Spleen (tissue), 11 donors: ENCODE results near the gene GPR3. TPM values are rescaled to one million over a fixed set of nuclear protein-coding genes. Genes with fewer than 3 reads are reported as not detected.

Source experiments
- DNase-seq: peaks from one replicate; pipeline ENCODE4 v3.0.0-alpha.2; 2020
- H3K27ac ChIP-seq, 8 donors: fragments of 200-600 bp; sonication (generic) in 7 of 8; 1 replicate in 4 of 8; 2 replicates in 4 of 8; pipeline versions ENCODE4 v1.5.0 to v1.8.0; 2016 to 2021; ENCODE audit warnings: inconsistent platforms in 4 of 8, mild to moderate bottlenecking in 4 of 8, moderate library complexity in 1 of 8
- H3K27me3 ChIP-seq, 7 donors: fragments of 200-600 bp; sonication (generic) in 6 of 7; replicated peaks in 1 of 7; 1 replicate in 4 of 7; 2 replicates in 3 of 7; pipeline versions ENCODE4 v1.5.0 to v1.8.0; 2016 to 2021; ENCODE audit warnings: inconsistent platforms in 3 of 7, mild to moderate bottlenecking in 1 of 7
- H3K36me3 ChIP-seq, 6 donors: fragments of 200-600 bp; sonication (generic) in 5 of 6; 1 replicate in 4 of 6; 2 replicates in 2 of 6; pipeline versions ENCODE4 v1.5.0 to v1.8.0; 2016 to 2021; ENCODE audit warnings: inconsistent platforms in 2 of 6
- H3K4me1 ChIP-seq, 6 donors: fragments of 200-600 bp; sonication (generic) in 5 of 6; 1 replicate in 3 of 6; 2 replicates in 3 of 6; pipeline versions ENCODE4 v1.5.0 to v1.8.0; 2016 to 2021; ENCODE audit warnings: inconsistent platforms in 3 of 6
- H3K4me3 ChIP-seq, 8 donors: fragments of 200-600 bp; sonication (generic) in 7 of 8; 1 replicate in 4 of 8; 2 replicates in 4 of 8; pipeline versions ENCODE4 v1.5.0 to v1.8.0; 2016 to 2021; ENCODE audit warnings: inconsistent platforms in 4 of 8, mild to moderate bottlenecking in 4 of 8, moderate library complexity in 2 of 8
- H3K9me3 ChIP-seq, 8 donors: fragments of 200-600 bp; sonication (generic) in 7 of 8; 1 replicate in 4 of 8; 2 replicates in 4 of 8; pipeline versions ENCODE4 v1.5.0 to v1.8.0; 2016 to 2021; ENCODE audit warnings: inconsistent platforms in 4 of 8
- CTCF ChIP-seq, 11 experiments: fragments of 200-600 bp in 7 of 11; fragments of 450-650 bp in 4 of 11; sonication (generic) in 4 of 11; IDR thresholded peaks in 8 of 11; conservative IDR thresholded peaks in 3 of 11; 1 replicate in 7 of 11; 2 replicates in 4 of 11; pipeline versions ENCODE4 v1.4.0 to v1.8.0; 2016 to 2021; ENCODE audit warnings: antibody characterized with exemption in 11 of 11, inconsistent platforms in 4 of 11, mild to moderate bottlenecking in 1 of 11
- POLR2A ChIP-seq, 3 donors: fragments of 450-650 bp; IDR thresholded peaks; one replicate each; pipeline ENCODE4 v1.5.1; 2017; ENCODE audit warnings: antibody characterized with exemption in 3 of 3, mild to moderate bottlenecking in 1 of 3
- POLR2AphosphoS5 ChIP-seq, 3 donors: sonication (generic); formaldehyde crosslinking; IDR thresholded peaks; one replicate each; pipeline ENCODE4 v1.5.1; 2017; ENCODE audit warnings: antibody characterized with exemption in 3 of 3
- WGBS, 5 donors: extraction: QIAGEN DNeasy Blood & Tissue Kit in 3 of 5; methylation state at CpG; one replicate each; pipeline versions ENCODE4 v1.1.5 to v1.1.7; 2013 to 2018; 5-methylcytosine and 5-hydroxymethylcytosine counted together
- intact Hi-C: fragments of 100-400 bp; cut with DNase I; formaldehyde crosslinking; loops from one replicate; pipeline ENCODE4 v1.15.0; 2023; ENCODE audit warnings: low total_unique reads
- polyA plus RNA-seq, 3 donors: library from polyadenylated mRNA; stranded (reverse); fragments of 200-250 nt; gene quantifications; one replicate each; pipeline ENCODE4 v1.2.1, GENCODE V29; 2013
- total RNA-seq, 7 donors: library from RNA; depleted of rRNA in 3 of 7; stranded (reverse); fragments of >200 nt in 3 of 7; fragmentation: NEBNext Ultra II Directional in 4 of 7; extraction: Animal tissue kit (Norgen Biotek cat#: 25700) in 4 of 7; gene quantifications; one replicate each; pipeline versions ENCODE4 v1.1.0 to v1.2.1, GENCODE V29; 2016 to 2021
- donor health status: healthy with polysubstance abuse.
- donor health status: DM: no; HTN: no; CAD: no; lungs with moderate emphysema.
- donor health status: DM: no; HTN: no; CAD: no.
- donor health status: Bipolar disorder and iron deficiency.
- donor health status: healthy.
- donor health status: DM: no; HTN: no; CAD: no.
- donor health status: DM: yes; HTN: yes; CAD: no.

The GPR3 gene
- total and polyA plus RNA-seq, 10 donors, result 0.05 to 0.40 (median 0.16) TPM; not detected in 4

- TF ChIP-seq CTCF (IDR thresholded peaks at IDR 0.05 in 8 of 11, conservative IDR thresholded peaks at IDR 0.05 in 3 of 11) (peak; percentile 75 to 95 (median 93)), POLR2AphosphoS5 (IDR thresholded peaks at IDR 0.05) (peak in 1 of 3 donors; percentile 10), POLR2A (IDR thresholded peaks at IDR 0.05) (no peak)
- WGBS, 5 donors, result 40 to 48% (median 45%) methylated on average over 5 of the region's 5 CpGs
- Histone ChIP-seq H3K4me1 (peaks cover 15 to 40% (median 31%) of the 10 kb centered on the region in 6 donors), H3K27ac (no peak overlapping the region), H3K27me3 (peaks cover 0 to 15% (median 0%) of the 10 kb centered on the region in 7 donors), H3K9me3 (no peaks in the 10 kb centered on the region), H3K4me3 (no peak overlapping the region), H3K36me3 (no peaks in the 10 kb centered on the region)
- peak; percentile 87 for DNase-seq
- intact Hi-C loops, result no loop called here
Observed at GRCh38 chr1:27388337-27389005, 4.0 kb upstream of the GPR3 start.

GRCh38 chr1:27391511-27392095 is 819 bp upstream of the GPR3 start:
- intact Hi-C loops, result loop anchor here (2.0 to 5.0 kb wide), 2 partner anchors 34 to 91 kb away; no protein-coding TSS in a partner anchor
- Histone ChIP-seq H3K36me3 (no peaks in the 10 kb centered on the region), H3K4me1 (peaks cover 21 to 59% (median 42%) of the 10 kb centered on the region in 6 donors), H3K9me3 (no peaks in the 10 kb centered on the region), H3K27ac (peak overlapping the region in 1 of 8 donors; percentile 41), H3K27me3 (peaks cover 0 to 13% (median 0%) of the 10 kb centered on the region in 7 donors), H3K4me3 (peak overlapping the region in 4 of 8 donors; percentile 42 to 73 (median 50))
- peak; percentile 75 for DNase-seq
- 12 to 25% (median 15%) methylated on average over 13 of the region's 13 CpGs for WGBS, 5 donors
- no peak for TF ChIP-seq POLR2A (IDR thresholded peaks at IDR 0.05)
- TF ChIP-seq POLR2AphosphoS5 (IDR thresholded peaks at IDR 0.05), result no peak
- no peak for TF ChIP-seq CTCF (IDR thresholded peaks at IDR 0.05 in 8 of 11, conservative IDR thresholded peaks at IDR 0.05 in 3 of 11)

- H3K27ac ChIP-seq, result peak overlapping the region in 2 of 8 donors; percentile 41 to 50
- H3K27me3 ChIP-seq, result peaks cover 0 to 13% (median 0%) of the 10 kb centered on the region in 7 donors
- peak; percentile 66 for DNase-seq
- TF ChIP-seq POLR2AphosphoS5 (IDR thresholded peaks at IDR 0.05), result no peak
- no peak for TF ChIP-seq CTCF (IDR thresholded peaks at IDR 0.05 in 8 of 11, conservative IDR thresholded peaks at IDR 0.05 in 3 of 11)
- TF ChIP-seq POLR2A (IDR thresholded peaks at IDR 0.05), result no peak
- peaks cover 21 to 71% (median 42%) of the 10 kb centered on the region in 6 donors for H3K4me1 ChIP-seq
- 41 to 46% (median 44%) methylated on average over 25 to 30 of the region's 30 CpGs for WGBS, 5 donors
- no peaks in the 10 kb centered on the region for H3K9me3 ChIP-seq
- intact Hi-C loops, result loop anchor here (2.0 to 5.0 kb wide), 2 partner anchors 36 to 92 kb away; no protein-coding TSS in a partner anchor
- peak overlapping the region; percentile 28 to 73 (median 48) for H3K4me3 ChIP-seq
- no peaks in the 10 kb centered on the region for H3K36me3 ChIP-seq
Observed at GRCh38 chr1:27392778-27393635, 585 bp downstream of the GPR3 start.
